ENCODE measurements around the gene ADARB2.

ADARB2 gene

DNA sequence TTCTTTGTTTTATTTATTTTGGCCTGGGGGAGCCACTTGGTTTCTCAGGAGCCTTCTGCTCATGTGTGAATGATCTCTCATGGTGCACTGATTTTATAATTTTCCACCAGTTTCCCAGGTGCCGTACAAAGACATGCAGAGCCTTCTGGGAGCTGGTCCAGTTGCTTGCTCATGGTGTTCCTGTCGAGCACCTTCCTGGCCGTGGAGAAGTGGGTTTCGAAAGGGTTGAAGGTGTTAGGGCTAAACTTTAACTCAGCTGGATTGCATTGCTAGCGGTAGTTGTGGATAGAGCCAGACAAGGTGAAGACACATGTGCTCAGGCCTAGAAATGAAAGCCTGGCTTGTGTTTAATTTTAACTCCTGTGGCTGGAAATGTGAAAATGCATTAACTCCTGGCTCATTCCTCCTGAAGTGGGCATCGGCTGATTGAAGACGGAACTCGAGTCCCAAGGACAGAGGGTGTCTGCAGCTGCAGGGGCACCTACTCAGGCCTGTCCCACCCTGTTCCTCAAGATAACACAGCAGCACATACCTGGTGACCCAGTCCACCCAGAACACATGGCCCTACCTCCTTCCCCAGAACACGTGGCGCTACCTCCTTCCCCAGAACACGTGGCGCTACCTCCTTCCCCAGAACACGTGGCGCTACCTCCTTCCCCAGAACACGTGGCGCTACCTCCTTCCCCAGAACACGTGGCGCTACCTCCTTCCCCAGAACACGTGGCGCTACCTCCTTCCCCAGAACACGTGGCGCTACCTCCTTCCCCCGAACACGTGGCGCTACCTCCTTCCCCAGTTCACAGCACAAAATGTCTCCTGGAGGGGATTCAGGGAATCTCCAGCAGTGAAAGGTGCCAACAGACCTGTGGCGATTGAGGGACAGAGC lies 547.9 kb downstream of the ADARB2 start:
- DNase-seq, result no peak

DNA sequence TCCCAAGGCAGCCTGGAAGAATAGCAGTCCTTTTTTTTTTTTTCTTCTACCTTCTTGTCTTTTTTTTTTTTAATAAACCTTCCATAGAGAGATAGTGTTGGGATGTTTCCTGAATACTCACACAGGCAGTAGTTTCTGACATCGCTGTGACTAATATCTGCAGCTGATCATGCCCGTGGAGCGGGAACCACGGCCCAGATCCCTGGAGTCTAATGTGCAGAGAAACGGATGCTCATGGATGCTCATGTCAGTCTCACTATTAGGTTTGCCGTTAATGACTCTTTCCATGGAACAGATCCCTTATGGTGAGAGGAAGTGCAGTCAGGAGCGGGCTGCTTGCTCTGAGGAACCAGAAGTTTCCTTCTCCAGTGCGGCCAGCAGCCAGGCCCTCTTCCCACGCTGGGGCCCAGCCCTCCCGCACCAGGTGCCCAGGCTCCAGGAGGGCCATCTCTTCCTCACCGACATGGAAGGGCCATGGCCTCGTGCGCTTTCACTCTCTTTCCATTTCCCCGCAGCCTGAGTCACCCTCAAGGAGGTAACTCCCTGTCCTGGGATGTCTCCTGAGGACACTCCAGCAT lies 548.7 kb downstream of the ADARB2 start:
- DNase-seq, result no peak

DNA sequence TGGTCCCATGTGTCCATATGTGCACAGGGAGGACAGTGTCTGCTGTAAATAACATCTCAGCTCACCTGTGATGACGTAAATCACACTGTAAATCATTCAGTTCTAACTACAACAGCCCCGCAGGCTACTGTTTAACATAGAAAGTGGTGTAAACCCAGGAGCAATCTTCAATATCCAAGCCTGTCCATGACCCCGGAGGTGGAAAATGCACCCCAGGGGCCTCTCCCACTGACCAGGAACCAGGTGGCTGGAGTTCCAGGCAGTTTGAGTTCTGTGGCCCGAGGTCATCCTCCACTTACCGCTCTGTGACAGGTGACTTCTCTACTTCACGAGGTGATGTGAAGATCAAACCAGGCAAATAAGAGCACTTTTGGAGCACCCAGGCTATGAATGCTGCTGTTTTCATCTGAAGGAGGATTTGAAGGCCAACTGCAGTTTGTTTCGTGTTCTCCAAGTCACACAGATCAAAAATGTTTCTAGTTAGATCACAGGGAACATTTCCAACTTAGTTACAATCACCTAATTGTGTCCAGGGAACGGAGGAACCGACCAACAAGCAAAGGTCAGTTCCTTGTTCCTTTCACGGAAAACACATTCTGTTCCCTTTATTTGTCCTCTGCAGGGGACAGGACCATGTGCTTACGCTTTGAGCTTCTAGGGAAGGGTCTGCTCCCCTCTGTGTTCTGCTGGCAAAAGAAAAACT lies 549.3 kb downstream of the ADARB2 start:
- no peak for DNase-seq

DNA sequence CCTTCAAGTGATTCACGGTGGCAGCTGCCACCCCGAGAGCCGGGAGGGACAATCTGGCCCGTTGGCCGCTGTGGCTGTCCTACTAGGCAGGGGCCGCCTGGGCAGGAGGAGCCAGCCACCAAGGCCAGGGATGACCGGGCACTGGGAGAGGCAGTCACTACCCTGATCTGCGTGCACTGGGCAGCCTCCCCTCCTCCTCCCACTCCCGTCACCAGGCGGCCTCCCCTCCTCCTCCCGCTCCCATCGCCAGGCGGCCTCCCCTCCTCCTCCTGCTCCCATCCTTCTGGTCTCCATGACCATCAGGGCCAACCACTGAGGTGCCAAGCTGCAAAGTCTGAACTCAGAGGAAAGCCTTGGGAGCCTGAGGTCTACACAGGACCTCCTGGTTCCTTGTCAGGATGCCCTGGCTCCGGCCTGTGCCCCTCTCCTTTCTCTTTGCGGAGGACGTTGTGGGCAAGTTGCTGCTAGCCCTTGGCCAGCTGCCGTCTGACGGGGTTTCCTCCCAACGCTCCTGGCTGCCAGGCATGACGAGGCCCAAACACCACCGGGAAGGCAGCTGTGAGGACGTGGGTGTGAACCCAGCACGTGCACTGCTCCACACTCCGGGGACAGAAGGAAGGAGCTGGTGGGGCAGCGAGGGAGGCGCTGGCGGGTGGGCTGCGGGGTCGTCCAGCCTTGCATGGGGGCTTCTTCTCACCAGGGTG lies 550.0 kb downstream of the ADARB2 start:
- DNase-seq, result peak; percentile 5

DNA sequence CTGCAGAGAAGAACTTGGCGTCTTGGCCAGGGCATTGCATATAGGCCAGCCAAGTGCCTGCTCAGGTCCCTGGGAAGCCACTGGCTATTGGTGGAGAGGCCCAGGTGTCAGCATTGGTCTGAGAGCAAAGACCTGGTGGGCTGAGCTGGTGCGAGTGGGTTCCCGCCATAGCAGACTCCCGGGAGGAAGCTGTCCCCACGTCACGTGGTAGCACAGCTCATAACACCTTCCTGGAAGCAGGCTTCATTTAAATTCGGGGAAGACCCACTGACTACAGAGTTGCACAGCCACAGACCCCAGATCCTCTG lies 550.7 kb downstream of the ADARB2 start:
- peak; percentile 9 for DNase-seq

DNA sequence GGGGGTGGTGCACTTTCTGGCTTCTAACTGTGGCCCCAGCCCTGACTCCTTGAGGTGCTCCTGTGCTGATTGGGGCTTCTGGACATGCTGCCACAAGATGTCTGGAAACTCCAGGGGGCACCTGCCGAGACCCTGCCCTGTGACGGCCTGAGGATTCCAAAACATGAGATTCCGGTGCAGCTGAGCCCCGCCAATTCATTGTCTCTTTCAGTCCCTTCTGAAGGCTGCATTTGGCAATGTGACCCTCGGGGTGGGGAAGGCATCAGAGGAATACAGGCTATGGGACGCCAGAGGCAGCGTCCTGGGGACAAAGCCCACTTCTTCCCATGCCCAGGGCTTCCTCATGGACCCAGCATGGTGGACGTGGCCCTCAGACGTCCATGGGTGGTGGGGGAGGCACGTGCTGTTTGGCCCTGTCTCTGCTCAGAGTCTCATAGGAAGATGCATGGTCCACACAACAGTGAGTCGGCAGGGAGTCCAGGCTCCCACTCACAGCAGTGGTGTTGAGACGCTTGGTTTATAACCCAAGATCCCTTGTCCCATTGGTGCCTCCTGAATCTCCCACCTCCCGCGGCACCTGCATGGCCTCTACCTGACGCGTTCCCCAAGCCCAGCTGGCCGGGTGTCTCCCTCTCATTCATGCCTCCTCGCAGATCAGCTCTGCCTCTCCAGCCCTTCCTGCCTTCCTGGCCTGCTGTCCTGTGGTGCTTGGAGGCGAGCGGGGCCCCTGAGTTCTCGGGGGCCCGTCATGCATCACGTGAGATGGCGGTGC lies 551.2 kb downstream of the ADARB2 start:
- no peak for DNase-seq

DNA sequence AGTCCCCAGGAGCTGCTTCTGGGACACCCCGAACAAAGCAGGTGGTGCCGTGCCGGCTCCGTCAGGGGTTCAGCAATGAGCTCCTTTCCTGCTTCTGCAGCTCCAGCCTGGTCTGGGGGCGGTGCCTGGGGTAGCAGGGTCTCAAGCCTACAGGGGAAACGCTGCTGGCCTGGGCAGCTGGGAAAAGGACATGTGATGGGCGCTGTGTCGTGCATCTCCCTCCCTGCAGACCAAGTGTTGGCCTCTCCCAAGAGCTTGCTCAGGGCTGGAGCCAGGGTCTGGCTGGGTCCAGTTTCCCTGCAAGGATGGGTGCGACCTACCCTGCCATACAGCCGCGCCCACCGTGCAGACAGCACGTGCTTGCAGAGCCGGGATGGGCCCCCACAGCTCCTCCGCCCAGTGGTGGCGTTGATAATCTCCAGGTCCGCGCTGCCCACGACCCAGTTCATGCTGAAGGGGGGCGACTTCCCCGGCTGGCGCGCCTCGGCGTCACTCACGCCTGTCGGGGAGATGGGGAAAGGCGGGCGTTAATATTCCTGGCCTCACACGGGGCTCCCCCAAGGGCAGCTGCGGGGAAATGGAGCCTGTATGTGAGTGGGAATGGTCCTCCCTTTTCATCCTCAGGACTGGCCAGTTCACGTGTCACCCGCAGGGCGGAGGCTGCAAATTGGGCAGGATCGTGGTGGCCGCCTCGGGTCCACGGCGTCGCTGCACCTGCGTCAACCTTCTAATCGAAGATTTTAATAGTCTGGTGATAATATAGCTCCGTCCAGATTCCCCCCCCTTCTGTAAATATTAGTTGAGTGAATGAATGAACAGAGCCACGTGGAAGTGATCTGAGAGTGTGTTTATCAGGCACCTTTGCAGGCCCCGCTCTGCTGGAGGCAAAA lies 552.5 kb downstream of the ADARB2 start:
- no peak for DNase-seq

DNA sequence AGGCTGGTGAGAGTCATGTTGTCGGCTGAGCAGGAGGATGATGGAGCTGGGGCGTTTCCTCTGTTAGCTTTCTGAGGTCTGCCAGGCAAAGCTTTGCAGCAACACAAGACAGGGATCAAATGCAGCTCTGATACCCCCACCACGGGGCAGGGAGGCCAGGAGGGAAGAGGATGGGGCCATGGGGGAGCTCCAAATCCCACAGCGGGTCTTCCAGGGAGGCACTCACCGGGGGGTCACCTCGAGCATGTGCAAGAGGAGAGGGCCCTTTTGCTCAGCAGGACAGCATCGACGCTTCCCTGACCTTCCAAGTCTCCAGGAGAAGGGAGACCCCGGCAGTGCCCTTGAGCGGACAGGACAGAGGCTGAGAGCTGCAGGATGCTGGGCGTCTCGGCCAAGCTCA lies 553.6 kb downstream of the ADARB2 start:
- DNase-seq, result no peak

DNA sequence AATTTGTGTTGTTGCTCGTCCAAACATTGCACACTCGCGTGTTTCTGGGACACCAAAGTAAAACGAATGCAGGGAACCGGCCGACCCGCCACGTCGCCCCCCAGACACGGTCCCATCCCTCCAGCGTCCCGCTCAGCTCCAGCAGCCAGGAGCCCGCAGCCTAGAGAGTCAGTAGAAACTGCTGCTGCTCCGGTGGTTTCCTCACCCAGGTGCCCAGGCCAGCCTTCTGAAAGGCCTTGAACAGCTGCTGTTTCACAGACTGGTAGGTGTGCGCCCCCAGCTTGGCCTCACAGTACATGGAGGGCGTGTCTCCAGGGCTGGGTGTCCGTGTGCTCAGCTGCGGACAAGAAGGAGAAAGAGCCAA lies 554.3 kb downstream of the ADARB2 start:
- DNase-seq, result no peak

DNA sequence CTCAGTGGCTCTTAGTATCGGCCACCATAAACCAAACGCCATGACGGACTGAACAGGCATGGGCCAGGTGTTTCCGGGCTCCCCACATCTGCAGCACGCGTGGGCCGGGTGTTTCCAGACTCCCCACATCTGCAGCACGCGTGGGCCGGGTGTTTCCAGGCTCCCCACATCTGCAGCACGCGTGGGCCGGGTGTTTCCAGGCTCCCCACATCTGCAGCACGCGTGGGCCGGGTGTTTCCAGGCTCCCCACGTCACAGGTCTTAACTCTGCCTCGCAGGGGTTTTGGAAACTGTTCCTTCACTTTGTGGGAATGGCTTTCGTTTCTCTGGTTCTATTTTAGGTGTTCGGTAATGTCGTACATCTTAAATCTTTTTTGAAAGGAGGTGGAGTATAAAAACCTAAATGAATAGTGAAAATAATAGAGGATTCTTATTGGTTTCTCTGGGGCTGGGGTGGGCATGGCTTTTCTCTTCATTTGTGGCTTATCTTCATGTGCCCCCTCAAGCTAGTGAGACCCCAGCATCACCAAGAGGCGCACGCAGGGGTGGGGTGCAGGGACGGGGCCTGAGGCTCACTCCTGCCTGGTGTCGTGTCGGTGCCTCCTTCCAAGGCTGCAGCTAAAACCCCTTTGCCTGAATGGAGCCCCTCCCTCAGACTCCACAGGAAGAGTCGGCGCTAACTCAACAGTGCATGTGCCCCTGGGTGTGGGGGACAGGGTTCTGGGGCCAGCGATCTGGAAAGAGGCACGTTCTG lies 554.9 kb downstream of the ADARB2 start:
- no peak for DNase-seq

DNA sequence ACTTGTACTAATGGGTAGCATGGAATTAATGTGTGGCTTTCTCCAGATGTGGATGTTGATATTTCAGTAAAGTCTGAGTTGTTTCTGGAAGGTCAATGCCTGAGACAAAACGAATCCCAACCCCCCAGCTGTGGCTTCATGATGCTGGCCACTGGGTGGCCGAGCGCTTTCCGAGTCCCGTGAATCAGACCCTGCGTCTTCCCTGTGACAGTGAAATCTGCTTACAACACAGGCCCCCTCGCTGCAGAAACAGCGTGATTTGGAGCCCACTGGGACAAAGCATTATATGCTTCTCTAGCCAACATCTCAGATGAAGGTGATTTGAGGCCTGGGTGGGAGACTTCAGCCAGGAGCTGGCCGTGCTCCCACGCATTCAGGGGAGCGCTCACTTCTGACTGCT lies 556.5 kb downstream of the ADARB2 start:
- DNase-seq, result no peak

DNA sequence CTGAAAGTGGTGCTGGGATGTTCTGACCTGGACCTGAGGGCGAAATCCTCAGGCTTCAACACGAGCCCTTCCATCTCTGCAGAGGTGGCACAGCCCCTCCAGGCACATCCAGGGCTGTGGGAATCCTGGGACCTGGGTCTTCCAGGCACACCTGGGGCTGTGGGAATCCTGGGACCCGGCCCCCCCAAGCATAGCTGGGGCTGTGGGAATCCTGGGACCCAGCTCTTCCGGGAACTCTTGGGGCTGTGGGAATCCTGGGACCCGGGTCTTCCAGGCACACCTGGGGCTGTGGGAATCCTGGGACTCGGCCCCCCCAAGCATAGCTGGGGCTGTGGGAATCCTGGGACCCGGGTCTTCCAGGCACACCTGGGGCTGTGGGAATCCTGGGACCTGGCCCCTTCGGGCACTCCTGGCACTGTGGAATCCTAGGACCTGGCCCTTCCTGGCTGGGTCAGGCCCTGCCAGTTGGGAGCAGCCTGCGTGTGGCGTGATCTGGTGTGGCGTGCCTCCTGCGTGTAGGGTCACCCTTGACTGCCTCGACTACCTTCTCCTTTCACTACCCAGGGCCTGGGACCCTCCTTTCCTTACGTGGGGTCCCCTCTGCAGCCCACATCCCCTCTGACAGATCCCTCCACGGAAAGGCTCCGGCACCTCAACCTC lies 557.1 kb downstream of the ADARB2 start:
- no peak for DNase-seq

DNA sequence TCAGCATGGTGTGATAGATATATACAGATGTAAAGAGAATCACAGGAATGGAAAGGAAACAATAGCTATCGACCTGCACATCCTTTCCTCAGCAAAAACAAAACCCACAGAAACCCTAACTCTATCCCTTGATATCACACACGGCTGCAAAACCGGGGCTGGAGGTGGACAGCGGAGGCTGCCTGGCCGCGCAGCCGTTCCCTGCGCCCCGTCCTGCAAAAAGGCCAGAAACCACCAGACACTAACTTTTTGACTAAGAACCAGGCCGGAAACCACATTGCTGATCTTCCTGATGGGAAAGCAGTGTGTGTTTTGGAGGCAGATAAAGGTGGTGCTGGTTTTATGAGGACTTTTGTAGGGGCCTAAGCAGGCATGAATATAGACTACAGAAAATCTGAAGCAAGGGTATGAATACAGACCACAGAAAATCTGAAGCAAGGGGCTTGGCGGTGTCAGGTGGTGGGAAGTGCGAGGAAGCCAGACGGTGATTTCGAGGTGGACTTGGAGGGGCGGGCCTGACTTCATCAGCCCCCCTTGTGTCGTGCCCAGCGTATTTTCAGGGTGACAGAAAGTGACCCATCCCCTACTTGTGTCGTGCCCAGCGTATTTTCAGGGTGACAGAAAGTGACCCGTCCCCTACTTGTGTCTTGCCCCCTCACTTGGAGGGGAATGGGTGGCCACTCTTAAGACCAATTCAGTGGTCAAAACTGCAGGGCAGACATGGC lies 557.8 kb downstream of the ADARB2 start:
- DNase-seq, result no peak

DNA sequence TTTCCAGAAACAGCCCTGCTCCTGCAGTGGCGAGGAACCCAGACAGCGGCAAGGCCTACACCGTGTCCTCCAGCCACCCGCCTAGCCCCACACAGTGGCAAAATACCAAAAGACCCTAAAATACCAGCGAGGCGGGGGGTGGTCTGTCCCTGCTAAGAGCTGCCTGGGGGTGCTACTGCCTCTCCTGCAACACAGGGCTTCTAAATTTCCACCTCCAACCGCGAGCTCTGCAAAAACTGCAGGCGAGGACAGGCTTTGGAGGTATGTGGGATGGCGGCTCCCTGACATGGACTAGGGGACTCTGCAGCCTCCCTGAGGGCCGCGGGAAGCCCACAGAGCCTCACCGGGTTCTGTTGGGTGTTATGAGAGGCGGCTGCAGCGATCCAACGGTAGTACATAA lies 558.8 kb downstream of the ADARB2 start:
- no peak for DNase-seq

DNA sequence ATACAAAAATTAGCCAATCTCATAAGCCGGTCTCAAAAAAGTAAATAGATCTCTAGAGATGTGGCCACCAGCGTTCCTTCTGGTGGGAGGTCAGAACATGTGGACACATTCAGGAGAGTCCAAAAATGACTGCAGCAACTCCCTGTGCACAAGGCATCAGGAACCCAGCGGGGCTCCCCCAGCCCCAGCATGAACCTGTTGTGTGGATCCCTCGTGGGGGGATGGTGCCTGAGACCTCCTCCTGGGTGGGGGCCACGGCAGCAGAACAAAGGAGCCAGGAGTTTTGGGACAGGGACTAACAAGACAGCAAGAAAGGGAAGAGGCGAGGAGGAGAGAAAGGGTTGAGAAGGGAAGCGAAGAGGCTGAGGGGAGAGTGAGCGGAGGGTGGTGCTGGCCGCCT lies 559.4 kb downstream of the ADARB2 start:
- DNase-seq, result no peak

DNA sequence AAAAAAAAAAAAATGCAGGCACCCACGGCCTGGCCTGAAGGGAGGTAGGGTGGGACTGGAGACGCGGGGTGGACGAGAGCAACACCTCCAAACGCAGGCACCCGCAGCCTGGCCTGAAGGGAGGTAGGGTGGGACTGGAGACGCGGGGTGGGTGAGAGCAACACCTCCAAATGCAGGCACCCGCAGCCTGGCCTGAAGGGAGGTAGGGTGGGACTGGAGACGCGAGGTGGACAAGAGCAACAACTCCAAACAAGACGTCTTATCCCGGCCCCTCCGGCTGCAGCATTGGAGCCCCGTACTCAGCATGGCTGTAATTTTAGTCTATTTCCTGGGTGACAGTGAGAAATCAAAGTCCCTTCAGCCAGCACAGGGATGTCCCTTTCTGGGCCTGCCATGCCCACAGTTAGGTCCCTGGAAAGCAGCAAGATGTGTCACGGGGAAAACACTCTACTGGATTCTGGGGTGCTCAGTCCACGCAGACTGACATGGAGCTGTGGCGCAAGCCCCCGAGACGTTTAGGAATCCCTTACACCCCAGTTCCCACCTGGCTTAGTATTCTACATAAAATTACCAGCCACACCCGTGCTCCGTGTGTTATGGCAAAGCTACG lies 561.3 kb downstream of the ADARB2 start:
- no peak for DNase-seq

DNA sequence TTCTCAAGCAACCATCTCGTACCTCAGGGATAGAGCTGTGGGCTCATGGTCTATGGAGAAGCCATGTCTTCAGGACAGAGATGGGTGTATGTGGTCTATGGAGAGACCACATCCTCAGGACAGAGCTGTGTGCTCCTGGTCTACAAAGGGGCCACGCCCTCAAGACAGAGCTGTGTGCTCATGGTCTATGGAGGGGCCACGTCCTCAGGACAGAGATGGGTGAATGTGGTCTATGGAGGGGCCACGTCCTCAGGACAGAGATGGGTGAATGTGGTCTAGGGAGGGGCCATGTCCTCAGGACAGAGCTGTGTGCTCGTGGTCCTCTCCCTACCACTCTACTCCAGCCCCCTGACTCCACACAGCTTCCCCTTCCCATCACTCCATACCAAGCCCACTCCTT lies 563.3 kb downstream of the ADARB2 start:
- DNase-seq, result no peak

DNA sequence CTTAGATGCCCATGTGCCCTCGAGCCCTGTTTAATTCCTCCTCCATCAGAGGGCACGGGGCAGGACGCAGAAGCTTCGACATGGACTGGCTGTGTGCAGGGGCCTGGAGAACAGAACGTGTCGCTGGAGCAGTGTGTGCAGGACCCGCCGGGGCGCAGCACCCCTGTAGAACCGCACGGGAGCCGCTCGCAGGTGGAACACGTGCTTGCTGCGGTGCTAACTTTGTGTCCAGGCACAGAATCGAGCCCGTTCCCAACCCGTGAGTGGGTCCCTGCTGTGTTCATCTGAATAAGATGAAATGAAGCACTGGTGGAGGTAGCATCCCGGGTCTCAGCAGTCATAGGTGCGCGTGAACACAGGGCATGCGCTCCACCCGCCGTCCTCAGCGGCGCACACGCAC lies 564.2 kb downstream of the ADARB2 start:
- no peak for DNase-seq

DNA sequence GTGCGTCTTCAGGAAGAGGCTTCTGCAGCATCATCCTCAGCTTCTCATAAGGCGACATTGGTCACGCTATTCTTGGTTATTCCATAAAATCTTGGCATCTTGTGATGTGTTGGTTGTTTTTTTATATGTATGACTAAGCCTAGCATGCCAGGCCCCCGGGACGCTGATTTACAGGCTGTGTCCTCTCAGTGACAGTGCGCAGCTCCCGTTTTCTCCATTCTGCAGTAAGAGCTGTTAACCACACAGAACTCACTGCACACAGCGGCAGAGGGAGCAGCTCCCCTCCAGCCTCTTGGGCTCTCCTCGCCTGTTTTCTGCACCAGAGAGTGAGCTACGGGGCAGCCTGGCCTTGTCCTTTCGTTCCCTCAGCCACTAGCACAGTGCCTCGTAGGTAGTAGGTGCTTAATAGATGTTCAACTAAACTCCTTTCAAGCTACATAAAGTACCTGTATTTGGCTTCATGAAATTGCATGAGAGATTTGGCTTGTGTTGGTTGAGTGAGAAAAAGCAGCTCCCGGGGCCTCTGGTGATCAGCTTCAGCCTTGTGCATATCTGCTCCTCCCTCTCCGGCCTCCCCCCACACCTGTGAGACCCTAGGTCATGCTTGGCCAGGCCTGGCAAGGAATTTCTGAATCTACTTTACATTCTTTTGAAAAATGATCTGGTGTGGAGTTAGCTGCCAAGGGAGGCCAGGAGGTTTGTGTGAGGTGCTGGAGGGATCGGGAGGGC lies 564.9 kb downstream of the ADARB2 start:
- no peak for DNase-seq
